ENCODE measurements around the gene DPY19L1.

DPY19L1 gene

GRCh38 chr7:35019179-35019729 is 18.0 kb downstream of the DPY19L1 start:
- TF ChIP-seq CTCF (IDR thresholded peaks at IDR 0.05; ENCODE audit: low read depth, low read length, missing control alignments), result no peak
- H3K27ac ChIP-seq, result no peak overlapping the region

GRCh38 chr7:35015346-35015859 is 21.9 kb downstream of the DPY19L1 start:
- no peak for TF ChIP-seq CTCF (IDR thresholded peaks at IDR 0.05; ENCODE audit: low read depth, low read length, missing control alignments)
- DNase-seq, result no peak
- in situ Hi-C loops (cut with HindIII; ENCODE audit: low pct_ligation_motif_present, low sequenced_read_pairs), result no loop called here
- peaks cover 2% of the 10 kb centered on the region for H3K36me3 ChIP-seq (replicated peaks)
- H3K27ac ChIP-seq, result no peak overlapping the region
- no peaks in the 10 kb centered on the region for H3K27me3 ChIP-seq (replicated peaks)
- no peak overlapping the region for H3K4me3 ChIP-seq (ENCODE audit: low read depth, low read length)

More at GRCh38 chr7:35019179-35019729, 18.0 kb downstream of the DPY19L1 start:
- H3K36me3 ChIP-seq (replicated peaks), result peaks cover 2% of the 10 kb centered on the region
- no peak overlapping the region for H3K4me3 ChIP-seq (ENCODE audit: low read depth, low read length)
- no peak for DNase-seq
- H3K27me3 ChIP-seq (replicated peaks), result no peaks in the 10 kb centered on the region
- in situ Hi-C loops (cut with HindIII; ENCODE audit: low pct_ligation_motif_present, low sequenced_read_pairs), result no loop called here

- no peak for TF ChIP-seq CTCF (IDR thresholded peaks at IDR 0.05; ENCODE audit: low read depth, low read length, missing control alignments)
- DNase-seq, result no peak
- no peak overlapping the region for H3K4me3 ChIP-seq (ENCODE audit: low read depth, low read length)
- H3K36me3 ChIP-seq (replicated peaks), result peaks cover 2% of the 10 kb centered on the region
- in situ Hi-C loops (cut with HindIII; ENCODE audit: low pct_ligation_motif_present, low sequenced_read_pairs), result no loop called here
- H3K27ac ChIP-seq, result no peak overlapping the region
- no peaks in the 10 kb centered on the region for H3K27me3 ChIP-seq (replicated peaks)
Observed at GRCh38 chr7:35012160-35012559, 25.1 kb downstream of the DPY19L1 start.

GRCh38 chr7:35011085-35011484 is 26.2 kb downstream of the DPY19L1 start:
- H3K27ac ChIP-seq, result no peak overlapping the region
- H3K4me3 ChIP-seq (ENCODE audit: low read depth, low read length), result no peak overlapping the region
- no peak for DNase-seq
- in situ Hi-C loops (cut with HindIII; ENCODE audit: low pct_ligation_motif_present, low sequenced_read_pairs), result no loop called here
- H3K27me3 ChIP-seq (replicated peaks), result no peaks in the 10 kb centered on the region
- no peak for TF ChIP-seq CTCF (IDR thresholded peaks at IDR 0.05; ENCODE audit: low read depth, low read length, missing control alignments)
- H3K36me3 ChIP-seq (replicated peaks), result peaks cover 1% of the 10 kb centered on the region

- no peak for DNase-seq
- no peaks in the 10 kb centered on the region for H3K36me3 ChIP-seq (replicated peaks)
- H3K27me3 ChIP-seq (replicated peaks), result no peaks in the 10 kb centered on the region
- TF ChIP-seq CTCF (IDR thresholded peaks at IDR 0.05; ENCODE audit: low read depth, low read length, missing control alignments), result no peak
- H3K27ac ChIP-seq, result no peak overlapping the region
- in situ Hi-C loops (cut with HindIII; ENCODE audit: low pct_ligation_motif_present, low sequenced_read_pairs), result no loop called here
- no peak overlapping the region for H3K4me3 ChIP-seq (ENCODE audit: low read depth, low read length)
Observed at GRCh38 chr7:35007768-35008167, 29.5 kb downstream of the DPY19L1 start.
